T-helper 2 cell treated with Interferon-gamma antibody and Interleukin-4, amounts not matched to agents 100 ng/mL and 5 ng/mL, for 36 hours (primary cell): ENCODE results near the gene ABCB9. TPM values are rescaled to one million over a fixed set of nuclear protein-coding genes. Genes with fewer than 3 reads are reported as not detected.

Source experiments
- intact Hi-C: fragments of 100-400 bp; cut with micrococcal nuclease; formaldehyde crosslinking; loops from one replicate; pipeline ENCODE4 v1.15.1; 2023
- total RNA-seq: library from RNA; stranded (reverse); gene quantifications from 2 replicates; pipeline ENCODE4 v1.2.3, GENCODE V29; 2022

The ABCB9 gene
- total RNA-seq, 1 donor from 2014 or later = 5.8 TPM

- intact Hi-C loops = loop anchor here (1.0 to 10.0 kb wide), 4 partner anchors 8 to 369 kb away; partner anchors contain the start of genes KNTC1, MPHOSPH9, MTRFR and OGFOD2
Measured at GRCh38 chr12:122896662-122897061, 69.6 kb downstream of the ABCB9 start.

DNA sequence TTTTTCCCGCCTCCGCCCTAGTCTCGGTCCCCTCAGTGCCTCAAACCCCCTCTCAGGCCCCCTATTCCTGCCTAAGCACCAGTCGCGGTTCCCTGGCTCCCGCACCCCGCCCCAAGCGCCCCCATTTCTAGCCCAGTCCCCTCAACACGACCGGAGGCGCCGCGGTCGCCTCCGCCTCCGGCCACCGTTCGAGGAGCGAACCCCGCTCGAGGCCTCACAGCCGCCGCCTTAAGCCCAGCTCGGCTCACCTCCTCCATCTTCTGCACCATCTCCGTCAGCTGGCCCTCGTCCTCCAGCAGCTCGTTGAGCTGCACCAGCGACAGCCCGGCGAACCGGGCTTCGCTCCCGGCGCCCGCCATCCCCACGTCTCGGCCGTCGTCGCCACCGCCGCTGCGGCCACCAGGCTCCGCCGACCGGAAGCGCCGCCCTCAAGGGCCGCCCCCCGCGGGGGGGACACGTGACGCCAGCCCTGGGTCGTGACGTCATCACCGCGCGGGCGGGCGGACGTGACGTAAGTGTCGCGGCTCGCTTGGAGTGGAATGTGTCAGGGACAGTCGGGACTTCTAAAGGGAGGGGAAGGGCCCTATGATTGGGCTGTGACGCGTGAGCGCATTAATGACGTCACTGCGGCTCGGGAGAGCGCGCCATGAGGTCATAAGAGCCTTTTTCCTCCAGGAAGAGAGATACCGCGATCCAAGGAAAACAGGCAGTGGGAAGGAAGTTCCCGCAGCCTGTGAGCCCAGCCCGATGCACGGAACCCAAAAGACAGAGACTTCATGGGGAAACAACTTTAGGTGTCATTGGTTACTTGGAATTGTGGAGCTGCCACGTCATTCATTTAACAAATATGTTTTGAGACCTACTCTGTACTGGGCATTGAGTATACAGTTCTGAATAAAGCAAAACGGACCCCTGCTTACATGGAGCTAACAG is 70.3 kb downstream of the ABCB9 start, which contains the start of gene VPS37B:
TSS of gene VPS37B (minus strand) at position 421 of the 933 bp plus-strand sequence. CDS start at position 359, 62 bp downstream.
- intact Hi-C loops = loop anchor here (1.0 to 10.0 kb wide), 4 partner anchors 8 to 369 kb away; partner anchors contain the start of genes KNTC1, MPHOSPH9, MTRFR and OGFOD2

- intact Hi-C loops = loop anchor here (5.0 to 10.0 kb wide), 2 partner anchors 339 to 368 kb away; partner anchors contain the start of genes KNTC1, MPHOSPH9, MTRFR and RSRC2
Measured at GRCh38 chr12:122895320-122895703, 71.0 kb downstream of the ABCB9 start.

DNA sequence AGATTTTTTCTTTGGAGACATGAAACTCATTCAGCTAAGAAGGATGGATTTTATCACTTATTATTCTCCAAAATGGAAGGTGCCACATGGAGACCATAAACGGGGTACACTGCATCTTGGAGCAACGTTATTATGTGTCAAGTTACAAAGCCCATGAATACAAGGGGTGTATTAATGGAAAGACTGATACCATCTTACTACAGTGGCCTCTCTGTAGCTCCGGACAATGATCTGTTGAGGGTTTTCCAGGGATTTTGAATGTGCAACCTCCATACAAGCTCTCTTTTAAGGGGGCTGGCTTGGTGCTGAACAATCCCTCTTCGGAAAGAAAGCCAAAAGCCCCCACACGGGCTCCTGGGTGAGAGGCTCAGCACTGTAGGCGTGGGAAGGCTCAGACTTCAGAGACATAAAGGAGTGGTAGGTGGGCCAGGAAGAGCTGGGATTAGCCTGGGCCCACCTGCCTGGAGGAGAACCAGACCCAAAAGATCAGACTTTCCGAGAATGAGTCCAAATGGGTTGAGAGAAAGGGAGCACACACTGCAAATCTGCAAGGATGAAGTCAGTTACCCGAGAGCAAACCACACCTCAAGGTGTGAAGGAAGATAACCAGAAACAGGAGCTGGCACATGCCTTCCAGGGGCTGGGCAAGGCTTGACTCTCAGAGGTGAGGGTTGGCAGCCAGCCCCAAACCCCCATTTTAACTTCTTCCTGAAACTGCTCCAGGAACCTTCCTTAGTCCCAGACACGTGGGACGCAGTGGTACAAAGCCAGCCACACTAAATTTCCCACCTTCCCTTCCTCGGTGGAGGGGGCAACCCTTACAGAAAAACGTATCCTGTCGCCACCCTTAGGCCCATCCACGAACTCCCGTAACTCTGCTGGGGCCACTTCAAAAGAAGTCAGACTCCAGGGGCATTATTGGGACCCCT is 71.8 kb downstream of the ABCB9 start:
- intact Hi-C loops = loop anchor here (5.0 to 10.0 kb wide), 2 partner anchors 340 to 367 kb away; partner anchors contain the start of genes KNTC1, MPHOSPH9, MTRFR and RSRC2

DNA sequence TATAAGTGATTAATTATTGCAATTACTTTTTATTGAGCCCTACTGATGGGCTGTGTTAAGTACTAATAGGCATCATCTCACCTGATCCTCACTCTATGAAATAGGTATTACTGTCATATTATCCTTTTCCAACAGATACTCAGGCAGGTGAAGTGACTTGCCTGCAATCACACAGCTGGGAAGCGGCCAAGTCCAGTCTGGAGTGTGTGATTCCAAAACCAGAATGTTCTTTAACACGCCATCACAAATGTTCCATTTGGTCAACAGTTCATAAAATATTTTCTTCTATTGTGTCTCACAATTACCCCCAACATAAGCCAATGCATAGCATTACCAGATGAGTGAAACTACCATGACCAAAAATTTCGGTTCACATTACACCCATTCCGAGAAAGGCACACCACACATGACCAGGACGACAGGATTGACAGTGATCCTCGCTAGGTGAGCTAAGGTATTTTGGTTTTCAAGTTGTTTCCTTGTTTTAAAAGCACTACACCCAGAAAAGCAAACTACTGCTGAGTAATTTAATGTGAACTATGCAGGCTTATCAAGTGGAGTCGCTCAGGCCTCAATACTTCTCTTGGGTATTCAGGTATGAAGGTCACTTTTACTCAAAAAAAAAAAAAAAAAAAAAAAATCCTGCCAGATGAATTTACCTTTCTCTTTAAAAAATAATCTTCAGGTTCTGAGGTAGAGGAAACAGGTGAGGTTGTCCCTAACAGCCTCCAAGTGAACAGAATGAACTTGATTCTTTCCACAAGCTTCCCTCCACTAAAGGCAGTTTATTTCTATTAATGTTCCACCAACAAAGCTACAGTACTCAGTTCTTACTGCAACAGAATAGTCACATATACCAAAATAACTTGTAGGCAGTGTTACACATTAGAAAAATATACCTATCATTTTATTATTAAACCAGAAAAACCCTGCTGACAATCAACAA is 72.8 kb downstream of the ABCB9 start:
- intact Hi-C loops = loop anchor here (10.0 kb wide), 1 partner anchor 341 kb away; the partner anchor contains the start of genes MPHOSPH9 and MTRFR

DNA sequence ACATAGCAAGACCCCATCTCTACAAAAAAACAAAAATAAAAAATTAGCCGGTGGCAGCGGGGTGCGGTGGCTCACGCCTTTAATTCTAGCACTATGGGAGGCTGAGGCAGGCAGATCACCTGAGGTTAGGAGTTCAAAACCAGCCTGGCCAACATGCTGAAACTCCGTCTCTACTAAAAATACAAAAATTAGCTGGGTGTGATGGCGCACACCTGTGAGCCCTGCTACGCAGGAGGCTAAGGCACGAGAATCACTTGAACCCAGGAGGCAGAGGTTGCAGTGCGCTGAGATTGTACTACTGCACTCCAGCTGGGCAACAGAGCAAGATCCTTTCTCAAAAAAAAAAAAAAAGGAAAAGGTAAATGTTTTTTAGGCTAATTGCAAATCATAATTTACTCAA is 73.5 kb downstream of the ABCB9 start:
- intact Hi-C loops = loop anchor here (10.0 kb wide), 1 partner anchor 342 kb away; the partner anchor contains the start of genes MPHOSPH9 and MTRFR

- intact Hi-C loops = loop anchor here (10.0 kb wide), 1 partner anchor 343 kb away; the partner anchor contains the start of genes MPHOSPH9 and MTRFR
Measured at GRCh38 chr12:122891661-122892525, 74.4 kb downstream of the ABCB9 start.

DNA sequence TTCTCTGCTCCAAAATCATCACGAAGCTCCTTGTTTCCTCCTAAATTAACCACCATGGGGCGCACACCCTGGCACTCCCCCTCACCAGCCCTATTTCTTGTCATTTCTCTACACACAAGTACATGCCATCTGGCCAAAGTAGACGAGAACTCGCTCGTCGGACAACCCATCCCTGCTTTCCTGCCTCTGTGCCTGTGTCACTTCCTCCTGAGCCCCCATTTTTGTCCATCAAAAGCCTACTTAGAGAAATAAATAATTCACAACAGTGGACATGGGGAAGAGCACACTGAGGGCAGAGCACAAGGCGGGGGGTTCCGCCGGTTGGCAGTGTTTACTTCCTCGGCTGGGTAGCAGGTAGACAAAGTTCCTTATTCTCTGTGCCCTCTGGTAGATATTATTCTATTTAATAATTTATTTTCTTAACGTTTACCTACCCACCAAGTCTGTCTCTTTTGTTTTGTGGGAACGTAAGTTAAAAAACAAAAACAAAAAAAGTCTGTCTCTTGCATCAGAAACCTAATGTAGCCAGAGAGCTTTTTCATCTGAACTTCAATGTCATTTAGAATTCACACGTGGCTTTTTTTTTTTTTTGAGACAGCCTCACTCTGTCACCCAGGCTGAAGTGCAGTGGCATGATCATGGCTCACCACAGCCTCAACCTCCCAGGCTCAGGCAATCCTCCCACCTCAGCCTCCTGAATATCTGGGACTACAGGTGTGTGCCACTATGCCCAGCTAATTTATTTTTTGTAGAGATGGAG is 76.3 kb downstream of the ABCB9 start:
- intact Hi-C loops = loop anchor here (10.0 kb wide), 1 partner anchor 345 kb away; the partner anchor contains the start of genes MPHOSPH9 and MTRFR

DNA sequence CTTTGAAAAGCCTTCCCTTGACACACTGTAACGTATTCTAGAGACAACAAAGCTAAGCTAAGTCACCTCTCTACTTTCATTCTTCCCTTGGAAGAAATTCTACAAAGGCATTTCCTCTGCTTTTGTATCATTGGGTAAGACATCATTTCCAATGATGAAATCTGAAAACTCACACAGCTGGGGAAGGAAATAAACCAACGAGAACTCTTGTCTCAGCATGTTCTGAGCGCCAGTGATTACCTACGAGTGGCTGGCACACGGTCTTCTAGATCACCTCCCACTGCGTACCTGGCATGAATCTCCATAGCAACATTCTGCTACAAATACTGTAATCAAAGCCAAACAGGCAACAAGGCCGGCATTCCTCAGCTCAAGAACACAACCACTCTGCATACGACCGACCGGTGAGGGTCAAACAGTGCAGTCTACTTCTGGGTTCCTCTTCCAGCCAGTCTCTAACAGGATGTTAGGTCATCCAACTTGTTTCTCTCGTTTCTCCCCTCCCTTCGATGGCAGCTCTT is 78.0 kb downstream of the ABCB9 start:
- intact Hi-C loops = loop anchor here (1.0 kb wide), 1 partner anchor 8 kb away; the partner anchor contains the start of gene VPS37B

- intact Hi-C loops = loop anchor here (1.0 kb wide), 1 partner anchor 8 kb away; the partner anchor contains the start of gene VPS37B
Measured at GRCh38 chr12:122887819-122888212, 78.4 kb downstream of the ABCB9 start.

GRCh38 chr12:122886851-122887818 is 79.1 kb downstream of the ABCB9 start:
- intact Hi-C loops = no loop called here

DNA sequence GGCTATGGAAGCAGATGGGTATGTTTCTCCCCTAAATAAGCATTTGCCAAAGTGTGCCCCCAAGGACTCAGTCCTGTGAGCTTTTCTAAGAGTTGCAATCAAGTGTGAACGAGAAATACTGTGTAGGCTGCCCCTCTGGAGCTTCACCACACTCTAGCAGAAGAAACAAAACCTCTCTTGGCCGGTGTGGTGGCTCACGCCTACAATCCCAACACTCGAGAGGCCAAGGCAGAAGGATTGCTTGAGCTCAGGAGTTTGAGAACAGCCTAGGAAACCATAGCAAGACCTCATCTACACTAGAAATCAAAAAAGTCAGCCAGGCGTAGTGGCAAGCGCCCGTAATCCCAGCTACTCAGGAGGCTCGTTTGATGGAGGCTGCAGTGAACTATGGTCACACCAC is 80.1 kb downstream of the ABCB9 start:
- intact Hi-C loops = no loop called here

DNA sequence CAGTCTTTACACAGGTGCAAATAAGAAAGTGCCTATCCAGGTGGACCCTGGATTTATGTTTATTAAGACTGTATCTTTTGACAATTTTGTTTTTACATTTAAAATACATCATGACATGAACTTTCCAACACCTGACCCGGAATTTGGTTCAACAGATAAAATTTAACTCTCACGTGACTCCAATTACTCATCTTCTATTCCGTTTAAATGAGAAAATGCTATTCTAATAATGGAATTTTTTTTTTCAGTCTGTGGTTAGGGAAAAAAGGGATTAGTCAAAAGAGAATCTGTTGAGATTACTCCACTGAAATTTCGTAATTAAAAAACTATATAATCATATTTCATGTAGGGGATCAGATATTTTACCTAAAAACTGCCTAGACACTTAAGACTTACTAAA is 81.4 kb downstream of the ABCB9 start:
- intact Hi-C loops = loop anchor here (5.0 kb wide), 1 partner anchor 67 kb away; no protein-coding TSS in a partner anchor

GRCh38 chr12:122884091-122884826 is 82.0 kb downstream of the ABCB9 start:
- intact Hi-C loops = loop anchor here (5.0 kb wide), 1 partner anchor 68 kb away; no protein-coding TSS in a partner anchor

DNA sequence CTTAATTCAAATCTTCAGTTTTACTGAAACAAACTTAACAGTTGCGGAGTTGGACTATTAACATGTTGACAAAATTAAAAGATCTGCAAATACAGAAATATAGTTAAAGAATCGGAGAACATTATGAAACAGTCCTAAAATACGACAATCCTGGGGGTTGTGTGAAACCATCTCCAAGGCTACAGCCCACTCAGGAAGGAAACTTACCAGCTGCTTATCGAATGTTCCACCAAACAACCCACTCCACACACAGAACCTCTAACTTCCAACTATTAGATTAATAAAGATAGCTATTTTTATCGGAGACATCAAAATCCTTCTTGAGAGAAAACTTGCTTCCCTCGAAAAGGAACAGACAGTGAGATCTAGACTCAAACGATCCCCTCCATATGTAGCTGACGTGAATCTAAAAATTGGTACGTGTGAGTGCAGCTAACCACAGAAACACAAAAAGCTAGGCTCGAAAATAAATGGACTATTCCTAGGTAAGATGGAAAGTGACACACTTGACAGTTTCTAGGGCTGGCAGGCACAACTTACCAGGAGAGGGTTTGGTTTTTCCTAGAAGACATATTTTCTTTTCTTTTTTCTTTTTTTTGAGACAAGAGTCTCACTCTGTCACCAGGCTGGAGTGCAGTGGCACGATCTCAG is 83.2 kb downstream of the ABCB9 start:
- intact Hi-C loops = loop anchor here (5.0 kb wide), 1 partner anchor 69 kb away; no protein-coding TSS in a partner anchor
